ENCODE results near the gene TMEM50A.
"Not testable (repeated sequence)": the region's sequence is repeated elsewhere in the genome, so short reads cannot be mapped to it uniquely, and the experiment has no call there.

The TMEM50A gene

DNA sequence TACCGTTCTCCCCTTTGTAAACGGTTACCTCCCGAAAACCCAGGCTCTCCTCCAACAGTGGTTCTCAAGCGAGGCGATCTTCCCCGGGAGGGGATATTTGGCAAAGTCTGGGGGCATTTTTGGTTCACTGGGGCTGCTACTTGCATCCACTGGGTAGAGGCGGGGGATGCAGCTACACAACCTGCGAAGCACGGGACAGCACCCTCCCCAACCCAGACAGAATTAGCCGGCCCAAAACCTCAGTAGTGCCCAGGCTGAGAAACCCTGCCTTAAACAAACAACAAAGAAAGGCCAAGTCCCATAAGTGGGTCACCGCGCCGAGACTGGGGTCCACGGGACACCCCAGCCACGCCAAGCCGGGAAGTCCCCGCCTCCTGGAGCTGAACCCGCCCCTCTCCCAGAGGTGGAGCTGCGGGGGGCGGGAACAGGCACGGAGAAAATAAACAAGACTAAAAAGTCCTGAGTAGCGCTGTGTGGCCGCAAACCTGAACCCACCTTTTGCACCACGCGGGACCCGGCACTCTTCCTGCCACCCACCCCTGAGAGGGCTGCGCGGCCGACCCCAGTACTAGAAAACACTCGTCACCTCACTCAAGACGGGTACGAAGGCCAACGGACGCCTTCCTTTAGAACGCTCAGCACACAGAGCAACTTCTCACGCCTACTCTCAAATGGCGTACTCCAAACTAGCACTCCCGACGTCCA lies 499 bp upstream of the TMEM50A start:
- peak; percentile 41 for FAIRE-seq

DNA sequence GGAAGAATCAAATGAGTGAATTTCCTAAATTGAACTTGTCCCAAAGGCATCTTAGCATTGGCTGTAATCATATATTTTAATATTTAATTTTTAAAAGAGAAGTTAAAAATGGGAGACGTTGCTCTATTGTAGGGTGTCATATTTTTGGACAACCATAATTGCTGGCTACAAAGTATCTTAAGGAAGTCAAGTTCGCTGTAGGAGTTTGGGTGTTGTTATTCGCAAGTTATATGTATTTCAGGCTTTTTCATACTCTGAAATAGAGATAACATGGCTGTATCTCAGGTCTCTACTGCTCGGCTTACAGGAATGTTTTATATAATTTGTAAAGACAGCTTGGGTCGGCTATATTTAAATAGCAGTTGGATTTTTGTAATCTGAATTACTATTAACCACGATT lies 852 bp downstream of the TMEM50A start:
- no peak for FAIRE-seq

DNA sequence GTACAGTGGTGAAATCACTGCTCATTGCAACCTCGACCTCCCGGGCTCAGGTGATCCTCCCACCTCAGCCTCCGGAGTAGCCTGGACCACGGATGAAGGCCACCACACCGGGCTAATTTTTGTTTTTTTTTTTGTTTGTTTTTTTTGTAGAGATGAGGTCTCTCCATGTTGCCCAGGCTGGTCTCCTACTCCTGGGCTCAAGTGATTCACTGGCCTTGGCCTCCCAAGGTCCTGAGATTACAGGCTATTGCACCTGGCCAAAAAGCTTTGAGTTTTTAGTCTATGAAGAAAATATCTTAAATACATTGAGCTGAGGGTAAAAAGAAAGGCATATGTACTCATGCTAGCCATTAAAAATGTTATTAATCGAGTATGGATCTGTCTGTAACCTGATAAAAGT lies 3.6 kb downstream of the TMEM50A start:
- no peak for FAIRE-seq

DNA sequence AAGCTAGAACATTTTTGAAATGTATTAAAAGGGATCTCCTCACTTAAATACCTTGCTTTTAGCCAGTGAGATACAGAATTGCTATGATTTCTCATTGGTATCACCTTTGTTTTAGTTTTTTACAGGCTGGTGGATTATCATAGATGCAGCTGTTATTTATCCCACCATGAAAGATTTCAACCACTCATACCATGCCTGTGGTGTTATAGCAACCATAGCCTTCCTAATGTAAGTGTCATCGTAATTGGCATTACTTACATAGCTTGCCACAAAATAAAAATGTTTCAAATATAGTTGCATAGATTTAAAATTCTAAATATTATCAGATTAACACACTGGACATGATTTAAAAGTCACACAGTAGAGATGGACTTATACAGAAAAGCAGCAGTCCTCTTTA lies 4.7 kb downstream of the TMEM50A start:
- FAIRE-seq, result no peak

DNA sequence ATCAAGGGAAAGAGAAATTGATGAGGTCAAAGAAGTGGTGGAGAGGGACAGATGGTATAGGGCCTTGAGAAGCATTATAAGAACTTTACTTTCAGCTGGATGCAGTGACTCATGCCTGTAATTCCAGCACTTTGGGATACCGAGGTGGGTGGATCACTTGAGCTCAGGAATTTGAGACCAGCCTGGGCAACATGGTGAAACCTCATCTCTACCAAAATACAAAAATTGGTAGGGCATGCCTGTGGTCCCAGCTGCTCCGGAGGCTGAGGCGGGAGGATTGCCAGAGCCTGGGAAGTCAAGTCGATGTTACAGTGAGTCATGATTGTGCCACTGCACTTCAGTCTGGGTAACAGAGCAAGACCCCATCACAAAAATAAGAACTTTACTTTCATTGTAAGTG lies 5.7 kb downstream of the TMEM50A start:
- no peak for FAIRE-seq

DNA sequence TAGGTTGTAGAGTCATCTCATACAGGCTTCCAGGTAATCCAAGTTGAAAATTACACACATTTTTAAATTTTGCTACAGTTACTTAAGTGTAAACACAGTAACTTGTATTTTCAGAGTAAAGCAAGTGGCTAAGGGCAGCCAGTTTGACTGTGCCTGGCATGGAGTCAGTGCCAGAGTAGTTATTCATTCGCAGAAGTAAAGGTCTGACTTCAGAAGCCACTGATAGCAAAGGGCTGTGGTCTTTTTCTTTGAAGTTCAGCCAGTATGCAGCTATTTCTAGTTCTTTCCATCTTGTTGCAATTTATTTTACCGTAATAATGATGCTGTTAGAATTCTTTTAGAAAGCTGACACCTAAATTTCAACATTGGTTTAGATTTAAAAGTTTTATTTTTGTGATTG lies 9.4 kb downstream of the TMEM50A start:
- no peak for FAIRE-seq

DNA sequence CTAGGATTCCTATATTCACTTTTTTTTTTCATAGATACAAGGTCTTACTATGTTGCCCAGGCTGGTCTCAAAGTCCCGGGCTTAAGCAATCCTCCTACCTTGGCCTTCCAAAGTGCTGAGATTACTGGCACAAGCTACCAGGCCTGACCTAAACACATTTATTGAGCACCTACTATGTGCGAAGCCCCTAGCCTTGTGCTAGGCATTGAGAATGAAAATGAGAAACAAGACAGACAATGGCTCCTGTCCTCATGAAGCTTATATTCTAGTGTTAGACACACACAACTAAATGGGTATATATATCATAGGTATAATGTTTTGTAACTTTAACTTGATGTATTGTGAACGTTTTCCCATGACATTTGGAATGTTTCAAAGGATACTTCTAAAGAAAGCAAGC lies 11.5 kb downstream of the TMEM50A start:
- no peak for FAIRE-seq

DNA sequence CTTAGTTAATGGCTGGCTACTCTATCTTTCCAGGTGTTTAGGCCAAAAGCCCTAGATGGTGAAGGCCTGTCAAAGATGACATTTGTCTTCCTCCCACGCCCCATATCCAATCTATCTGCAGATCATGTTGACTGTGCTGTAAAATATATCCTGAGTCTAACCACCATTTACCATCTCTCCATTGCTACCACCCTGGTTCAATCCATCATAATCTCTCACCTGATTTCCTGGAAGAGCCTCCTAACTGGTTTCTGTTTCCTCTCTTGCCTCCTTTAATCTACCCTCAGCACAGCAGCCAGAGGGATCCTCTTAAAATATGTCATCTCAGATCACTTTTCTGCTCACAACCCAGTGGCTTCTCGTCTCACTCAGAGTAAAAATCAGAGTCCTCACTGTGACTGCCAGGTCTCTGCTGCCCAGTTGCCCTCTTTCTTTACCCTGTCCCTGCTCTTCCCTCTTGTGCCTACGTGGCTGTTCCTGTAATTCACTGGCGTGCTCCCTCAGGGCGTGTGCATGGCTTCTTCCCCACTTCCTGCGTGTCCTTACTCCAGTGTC lies 17.8 kb downstream of the TMEM50A start:
- no peak for FAIRE-seq

DNA sequence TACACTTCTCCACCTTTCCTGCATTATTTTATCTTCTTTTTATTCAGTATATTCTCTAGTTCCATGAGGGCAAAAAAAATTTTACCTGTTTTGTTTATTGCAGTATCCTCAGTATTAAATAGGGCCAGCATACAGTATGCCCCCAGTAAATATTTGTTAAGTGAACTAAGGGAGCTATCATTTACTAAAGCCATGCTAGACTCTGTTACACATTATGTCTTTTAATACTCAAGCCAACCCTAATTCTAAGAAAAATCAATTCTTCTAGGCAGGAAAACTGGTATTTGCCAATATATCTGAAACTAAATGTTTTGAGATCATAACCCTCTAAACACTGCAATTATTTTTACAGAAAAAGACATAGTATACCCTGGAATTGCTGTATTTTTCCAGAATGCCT lies 18.3 kb downstream of the TMEM50A start:
- no peak for FAIRE-seq

DNA sequence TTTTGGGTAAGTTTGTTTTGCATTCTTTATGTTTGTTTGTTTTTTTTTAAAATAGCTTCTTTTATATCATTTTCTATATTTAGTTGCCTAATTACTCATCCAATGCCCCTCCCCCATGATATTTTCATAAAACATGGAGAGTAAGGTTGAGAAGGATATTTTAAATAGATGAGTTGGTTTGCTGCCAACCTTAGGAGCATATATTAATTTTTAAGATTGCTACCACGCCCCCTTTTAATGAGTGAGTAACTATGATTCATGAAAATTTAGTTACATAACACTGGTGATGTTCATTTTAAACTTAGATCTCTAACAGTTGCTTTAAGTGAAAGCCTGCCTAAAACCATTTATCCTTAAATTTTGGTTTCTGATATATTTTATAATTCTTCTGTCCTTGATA lies 18.7 kb downstream of the TMEM50A start:
- FAIRE-seq, result no peak

DNA sequence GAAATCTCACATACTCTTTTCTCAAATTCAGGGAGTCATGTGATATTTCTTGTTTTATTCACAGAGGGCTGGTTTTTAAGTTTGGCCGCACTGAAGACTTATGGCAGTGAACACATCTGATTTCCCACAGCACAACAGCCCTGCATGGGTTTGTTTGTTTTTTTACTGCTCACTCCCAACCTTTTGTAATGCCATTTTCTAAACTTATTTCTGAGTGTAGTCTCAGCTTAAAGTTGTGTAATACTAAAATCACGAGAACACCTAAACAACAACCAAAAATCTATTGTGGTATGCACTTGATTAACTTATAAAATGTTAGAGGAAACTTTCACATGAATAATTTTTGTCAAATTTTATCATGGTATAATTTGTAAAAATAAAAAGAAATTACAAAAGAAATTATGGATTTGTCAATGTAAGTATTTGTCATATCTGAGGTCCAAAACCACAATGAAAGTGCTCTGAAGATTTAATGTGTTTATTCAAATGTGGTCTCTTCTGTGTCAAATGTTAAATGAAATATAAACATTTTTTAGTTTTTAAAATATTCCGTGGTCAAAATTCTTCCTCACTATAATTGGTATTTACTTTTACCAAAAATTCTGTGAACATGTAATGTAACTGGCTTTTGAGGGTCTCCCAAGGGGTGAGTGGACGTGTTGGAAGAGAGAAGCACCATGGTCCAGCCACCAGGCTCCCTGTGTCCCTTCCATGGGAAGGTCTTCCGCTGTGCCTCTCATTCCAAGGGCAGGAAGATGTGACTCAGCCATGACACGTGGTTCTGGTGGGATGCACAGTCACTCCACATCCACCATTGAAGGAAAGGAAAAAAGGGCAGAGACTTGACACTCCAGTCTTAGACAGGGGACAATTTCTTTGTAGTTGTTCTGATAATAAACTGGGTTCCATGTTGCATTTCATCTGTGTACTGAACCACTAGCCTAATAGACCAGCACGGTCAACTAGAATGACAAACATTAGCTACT lies 22.8 kb downstream of the TMEM50A start:
- no peak for FAIRE-seq

DNA sequence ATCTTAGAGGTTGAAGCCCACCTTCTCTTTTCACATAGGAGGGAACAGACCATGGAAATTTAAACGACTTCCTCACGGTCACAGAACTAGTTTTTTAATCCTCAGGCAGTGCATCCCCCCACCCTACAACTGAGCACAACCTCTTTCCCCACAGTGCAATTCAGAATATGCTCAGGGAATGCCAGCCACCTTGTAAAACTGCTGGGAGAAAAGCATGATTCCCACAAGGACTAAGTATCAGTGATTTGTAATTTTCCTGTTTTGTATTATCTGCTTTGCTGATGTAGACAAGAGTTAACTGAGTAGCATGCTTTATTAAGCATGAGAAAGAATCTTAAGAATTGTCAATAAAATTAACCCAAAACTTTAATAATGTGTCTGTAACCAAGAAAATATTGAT lies 23.8 kb downstream of the TMEM50A start:
- FAIRE-seq, result no peak

DNA sequence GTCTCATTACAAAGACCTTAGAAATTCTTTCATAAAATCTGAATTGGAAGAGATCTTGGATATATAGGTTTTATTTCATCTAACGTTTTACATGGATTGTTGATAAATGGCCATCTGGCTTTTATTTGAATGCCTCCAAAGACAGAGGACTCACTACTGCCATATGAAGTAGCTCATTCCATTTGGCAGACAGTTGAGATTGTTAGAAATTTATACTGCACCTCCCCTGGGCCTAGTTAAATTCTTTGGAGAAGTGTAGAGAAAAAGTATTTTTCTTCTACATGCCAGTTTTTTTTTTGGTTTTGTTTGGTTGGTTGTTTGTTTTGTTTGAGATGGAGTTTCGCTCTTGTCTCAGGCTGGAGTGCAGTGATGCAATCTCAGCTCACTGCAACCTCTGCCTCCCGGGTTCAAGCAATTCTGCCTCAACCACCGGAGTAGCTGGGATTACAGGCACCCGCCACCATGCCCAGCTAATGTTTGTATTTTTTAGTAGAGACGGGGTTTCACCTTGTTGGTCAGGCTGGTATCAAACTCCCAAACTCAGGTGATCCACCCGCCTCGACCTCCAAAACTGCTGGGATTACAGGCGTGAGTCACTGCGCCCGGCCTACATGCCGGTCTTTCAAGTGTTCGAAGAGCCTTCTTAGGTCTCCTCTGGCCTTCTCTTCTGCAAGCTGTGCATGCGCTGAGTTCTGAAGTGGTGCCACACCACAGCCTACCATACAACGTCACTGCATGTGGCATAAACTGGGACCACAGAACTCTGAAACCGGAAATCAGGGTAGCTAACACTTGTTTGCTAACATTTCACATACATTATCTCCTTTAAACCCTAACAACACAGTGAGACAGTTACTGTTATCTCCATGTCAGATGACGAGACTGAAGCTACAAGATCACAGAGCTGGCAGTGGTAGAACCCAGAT lies 24.8 kb downstream of the TMEM50A start:
- not testable (repeated sequence) for FAIRE-seq

DNA sequence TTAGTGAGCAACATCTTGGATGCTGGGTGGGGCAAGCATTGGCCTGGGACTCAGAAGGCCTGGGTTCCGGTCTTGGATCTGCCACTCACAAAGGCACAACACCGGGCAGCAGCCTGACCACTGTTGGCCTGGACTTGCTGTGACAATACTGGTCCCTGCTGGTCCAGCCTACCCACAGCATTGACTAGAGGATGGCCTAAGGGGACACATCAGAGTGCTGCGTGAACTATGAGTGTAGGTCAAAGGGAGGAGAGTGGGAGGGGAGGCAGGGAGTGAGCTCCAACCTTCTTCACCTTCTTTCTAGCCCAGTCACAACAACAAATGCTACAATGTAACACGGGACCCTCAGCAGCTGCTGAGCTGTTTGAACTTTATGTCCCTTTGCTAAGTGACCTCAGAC lies 31.1 kb downstream of the TMEM50A start:
- FAIRE-seq, result no peak

DNA sequence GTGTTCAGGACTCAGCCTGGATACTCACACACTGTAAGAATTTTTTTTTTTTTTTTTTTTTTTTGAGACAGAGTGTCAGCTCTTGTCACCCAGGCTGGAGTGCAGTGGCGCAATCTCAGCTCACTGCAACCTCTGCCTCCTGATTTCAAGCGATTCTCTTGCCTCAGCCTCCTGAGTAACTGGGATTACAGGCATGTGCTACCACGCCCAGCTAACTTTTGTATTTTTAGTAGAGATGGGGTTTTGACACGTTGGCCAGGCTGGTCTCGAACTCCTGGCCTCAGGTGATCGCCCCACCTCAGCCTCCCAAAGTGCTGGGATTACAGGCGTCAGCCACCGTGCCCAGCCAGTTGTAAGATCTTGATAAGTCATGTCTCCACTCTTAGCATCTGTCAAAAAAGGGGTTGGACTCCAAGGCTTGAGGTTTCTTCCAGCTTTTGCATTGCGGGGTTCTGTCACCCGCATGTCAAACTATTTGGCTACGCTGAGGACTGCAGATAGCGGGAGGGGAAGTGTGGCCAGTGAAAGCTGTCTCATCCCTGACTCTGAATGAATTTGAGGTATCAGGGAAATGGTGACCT lies 31.6 kb downstream of the TMEM50A start:
- not testable (repeated sequence) for FAIRE-seq

DNA sequence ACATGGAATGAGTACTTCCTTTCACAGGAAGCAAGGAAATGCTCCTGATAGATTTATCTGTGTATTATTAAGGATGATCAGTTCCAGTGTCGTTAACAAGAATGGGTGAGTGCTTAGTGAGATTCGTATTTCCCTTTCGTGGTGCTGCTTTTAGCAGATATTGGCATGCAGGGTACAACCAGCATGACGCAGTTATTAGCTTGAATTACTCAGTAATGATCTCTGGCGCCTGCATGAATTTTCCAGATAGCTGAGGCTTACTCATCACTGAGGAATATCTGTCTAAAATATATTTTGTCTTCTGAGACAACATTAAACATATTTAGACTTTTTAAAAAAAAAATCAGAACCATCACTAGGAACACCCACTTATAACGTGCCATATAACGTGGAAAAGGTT lies 33.6 kb downstream of the TMEM50A start:
- not testable (repeated sequence) for FAIRE-seq

DNA sequence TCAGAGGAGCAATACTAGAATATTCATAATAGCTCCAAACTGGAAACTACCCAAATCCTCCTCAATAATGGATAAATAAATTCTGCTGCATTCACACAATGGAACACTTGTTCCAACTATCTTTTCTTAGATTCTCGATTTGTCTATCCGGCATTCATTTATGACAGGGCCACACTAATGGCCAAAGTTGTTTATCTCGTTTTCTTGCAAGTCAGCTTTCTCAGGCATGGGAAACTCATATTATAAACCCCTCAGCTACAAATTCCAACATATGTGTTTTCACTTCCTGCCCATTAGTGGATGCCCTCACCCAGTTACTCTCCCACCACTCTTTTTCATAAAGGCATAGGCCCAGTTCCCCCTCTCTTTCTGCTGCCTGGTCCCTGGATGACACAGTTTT lies 40.2 kb downstream of the TMEM50A start:
- not testable (repeated sequence) for FAIRE-seq

DNA sequence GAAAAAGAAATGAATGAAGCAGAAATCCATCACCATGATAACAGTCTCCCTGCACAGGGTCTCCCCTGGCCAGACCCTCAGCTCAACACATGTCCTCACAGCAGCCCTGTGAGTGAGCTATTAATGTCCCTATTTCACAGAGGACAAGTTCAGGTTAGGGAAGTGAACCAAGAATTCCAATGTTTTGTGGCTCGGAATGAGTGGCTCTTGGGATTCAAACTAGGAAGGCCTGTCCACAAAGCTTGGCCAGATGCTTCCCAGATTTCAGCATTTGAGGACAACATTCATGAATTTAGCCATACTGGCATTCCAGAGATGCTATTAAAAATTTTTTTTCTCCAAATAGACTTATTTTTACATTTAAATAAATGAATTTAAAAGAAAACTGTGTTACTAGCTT lies 44.4 kb downstream of the TMEM50A start:
- FAIRE-seq, result not testable (repeated sequence)

DNA sequence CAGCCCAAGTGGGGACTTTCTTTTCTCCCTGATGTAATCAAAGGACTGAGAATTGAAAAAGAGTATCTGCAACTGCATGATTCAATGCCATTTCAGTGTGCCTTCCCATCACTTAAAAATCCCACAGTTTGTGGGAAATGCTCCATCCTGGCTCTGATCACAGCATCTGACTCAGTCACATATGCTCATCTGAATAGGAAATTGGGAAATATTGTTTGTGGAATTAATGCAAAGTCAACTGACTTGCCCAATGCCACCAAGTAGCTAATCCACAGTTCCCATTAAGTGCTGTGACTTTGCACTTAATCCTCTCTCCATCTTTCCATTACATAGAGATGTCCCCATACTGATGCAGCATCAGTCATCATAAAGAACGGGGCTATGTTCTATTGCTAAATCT lies 45.0 kb downstream of the TMEM50A start:
- FAIRE-seq, result not testable (repeated sequence)

DNA sequence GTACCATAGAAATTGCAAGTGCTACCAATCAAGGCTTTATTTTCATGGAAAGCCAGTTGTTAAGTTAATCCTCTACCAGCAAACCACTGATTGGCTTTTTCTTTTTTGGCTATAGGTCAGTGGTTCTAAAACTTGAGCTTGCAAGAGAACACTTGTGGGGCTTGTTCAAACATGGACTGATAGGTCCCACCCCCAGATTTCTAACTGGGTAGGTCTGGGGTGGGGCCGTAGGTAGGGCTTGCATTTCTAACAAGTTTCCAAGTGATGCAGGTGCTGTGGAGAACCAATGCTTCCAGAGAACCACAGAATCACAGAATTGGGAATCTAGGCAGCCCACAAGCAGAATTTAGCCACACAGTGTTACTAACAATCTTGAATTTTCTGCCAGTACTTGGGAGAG lies 45.7 kb downstream of the TMEM50A start:
- not testable (repeated sequence) for FAIRE-seq

DNA sequence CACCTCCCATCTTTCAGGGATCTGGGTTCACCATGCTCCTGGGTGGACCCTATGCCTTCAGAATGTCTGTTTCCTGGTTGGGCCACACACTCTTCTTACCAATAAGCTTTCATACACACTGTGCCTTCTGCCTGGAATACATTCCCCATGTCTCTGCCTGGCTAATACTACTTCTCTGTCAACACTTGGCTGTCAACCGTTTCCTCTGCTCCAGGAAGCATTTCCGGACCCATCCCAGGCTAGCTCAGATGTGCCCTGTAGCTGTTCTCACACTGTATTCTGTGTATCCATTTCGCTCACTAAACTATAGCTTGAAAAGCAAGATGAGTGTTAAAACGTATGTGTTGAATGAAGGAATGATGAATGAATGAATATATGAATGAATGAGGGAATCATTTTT lies 49.0 kb downstream of the TMEM50A start:
- not testable (repeated sequence) for FAIRE-seq

DNA sequence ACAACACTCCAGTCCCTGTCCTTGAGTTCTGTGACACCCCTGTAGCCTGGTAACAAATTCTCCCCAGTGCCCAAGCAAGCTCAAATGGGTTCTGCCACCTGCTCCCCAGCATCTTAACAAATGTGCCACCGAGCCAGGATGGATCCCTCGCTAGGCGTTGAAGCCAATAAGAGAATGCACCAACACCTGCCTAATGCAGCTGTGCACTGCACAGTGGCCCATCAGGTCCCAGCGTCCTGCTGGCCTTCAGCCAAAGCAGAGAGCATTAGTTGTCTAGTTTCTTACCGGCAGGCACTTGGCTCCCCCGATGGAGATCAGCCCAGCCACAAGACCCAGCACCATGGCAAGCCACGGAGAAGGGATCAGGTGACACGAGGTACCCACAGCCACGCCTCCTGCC lies 50.6 kb downstream of the TMEM50A start:
- FAIRE-seq, result not testable (repeated sequence)

Data from G401.6 (cell line).